HG03575 (cell line): ENCODE data around the gene RPL38.

Experiments
- ATAC-seq: cut with Tn5 transposase; IDR thresholded peaks from one replicate; pipeline ENCODE4 v1.9.1; 2021; ENCODE audit not compliant: unreplicated experiment, insufficient number of reproducible peaks, low FRiP score; ENCODE audit errors: extremely low read depth

RPL38 gene

GRCh38 chr17:74241847-74242246 lies 38.4 kb downstream of the RPL38 start:
- ATAC-seq, result no peak

- ATAC-seq, result no peak
Measured at GRCh38 chr17:74243013-74243755, 39.7 kb downstream of the RPL38 start.

DNA sequence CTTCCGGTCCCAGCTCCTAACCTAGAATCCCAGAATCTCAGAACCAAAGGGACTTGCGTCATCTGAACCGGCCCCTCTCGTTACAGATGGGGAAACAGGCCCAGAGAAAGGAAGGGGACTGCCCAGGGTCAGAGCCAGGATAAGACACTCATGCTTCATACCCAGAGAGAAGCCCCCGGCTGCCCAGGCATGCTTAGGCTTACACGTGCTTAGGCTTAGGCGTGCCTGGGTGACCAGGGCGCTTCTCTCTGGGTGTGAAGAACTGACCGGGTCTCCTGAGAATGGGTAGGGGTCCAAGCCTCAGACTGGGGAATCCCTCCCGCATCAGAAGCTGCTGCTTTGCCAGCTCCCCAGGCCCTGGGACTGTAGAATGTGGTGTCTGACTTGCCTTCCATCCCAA lies 40.6 kb downstream of the RPL38 start:
- no peak for ATAC-seq

GRCh38 chr17:74244548-74244947 lies 41.1 kb downstream of the RPL38 start:
- ATAC-seq, result no peak

- no peak for ATAC-seq
Measured at GRCh38 chr17:74245145-74245831, 41.8 kb downstream of the RPL38 start.

DNA sequence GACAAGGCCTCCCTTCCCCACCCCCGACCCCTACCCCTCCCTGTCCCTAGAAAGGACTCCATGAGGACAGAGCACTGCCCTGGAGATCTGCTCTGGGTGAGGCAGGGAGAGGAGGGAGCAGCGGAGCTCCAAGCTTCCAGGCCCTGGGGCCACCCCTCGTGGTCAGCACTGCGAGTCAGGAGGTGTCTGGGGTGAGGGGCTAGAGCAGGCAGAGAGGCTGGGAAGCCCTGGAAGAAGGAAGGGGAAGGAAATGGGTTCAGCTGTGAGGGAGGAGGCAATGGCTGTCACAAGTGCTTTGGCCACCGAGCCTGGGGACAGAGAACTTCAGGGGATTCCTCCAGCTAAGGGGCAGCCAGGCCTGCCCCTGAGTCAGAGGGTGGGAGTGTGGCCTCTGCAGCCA lies 42.4 kb downstream of the RPL38 start:
- no peak for ATAC-seq

DNA sequence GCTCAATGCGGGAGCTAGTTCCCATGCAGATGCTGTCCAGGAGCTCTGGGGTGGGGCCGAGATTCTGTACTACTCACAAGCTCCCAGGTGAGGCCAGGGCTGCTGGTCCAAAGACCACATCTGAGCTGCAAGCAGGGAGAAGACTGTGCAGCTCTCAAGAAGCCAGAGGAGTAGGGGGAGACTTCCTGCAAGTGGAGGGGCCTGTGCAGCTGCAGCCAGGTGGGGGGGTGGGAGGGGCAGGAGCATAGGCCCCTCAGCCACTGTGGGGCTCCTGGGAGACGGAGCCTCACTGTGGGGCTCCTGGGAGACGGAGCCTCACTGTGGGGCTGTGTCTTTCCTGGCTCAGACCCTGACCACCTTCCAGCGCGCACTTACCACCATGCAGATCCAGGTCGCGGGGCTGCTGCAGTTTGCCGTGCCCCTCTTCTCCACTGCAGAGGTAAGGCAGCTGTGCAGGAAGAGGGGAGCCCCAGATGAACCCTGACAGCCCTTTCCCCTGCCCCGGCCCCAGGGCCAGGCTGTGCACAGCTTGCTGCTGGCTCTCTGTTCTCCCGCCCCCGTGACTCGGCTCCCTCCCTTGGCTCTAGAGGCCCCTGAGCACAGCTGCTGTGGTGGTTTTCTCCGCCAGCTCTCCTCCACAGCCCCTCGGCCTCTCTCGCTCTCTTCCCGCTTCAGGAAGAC lies 46.3 kb downstream of the RPL38 start:
- no peak for ATAC-seq

- no peak for ATAC-seq
Measured at GRCh38 chr17:74250324-74250995, 47.0 kb downstream of the RPL38 start.

DNA sequence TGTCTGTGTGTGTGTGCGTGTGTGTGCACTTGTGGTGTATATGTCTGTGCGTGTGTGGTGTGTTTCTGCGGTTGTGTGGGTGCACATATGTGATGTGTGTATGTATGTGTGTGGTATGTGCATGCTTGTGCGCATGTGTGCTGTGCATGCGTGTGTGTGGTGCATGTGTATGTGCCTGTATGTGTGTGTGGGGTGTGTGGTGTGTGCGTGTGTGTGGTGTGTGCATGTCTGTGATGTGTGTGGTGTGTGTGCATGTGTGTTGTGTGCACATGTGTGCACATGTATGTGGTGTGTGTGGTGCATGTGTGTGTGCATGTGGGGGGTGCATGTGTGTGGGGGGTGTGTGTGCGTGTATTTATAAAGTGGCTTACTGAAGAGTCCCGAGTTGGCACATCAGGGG lies 47.6 kb downstream of the RPL38 start:
- no peak for ATAC-seq

DNA sequence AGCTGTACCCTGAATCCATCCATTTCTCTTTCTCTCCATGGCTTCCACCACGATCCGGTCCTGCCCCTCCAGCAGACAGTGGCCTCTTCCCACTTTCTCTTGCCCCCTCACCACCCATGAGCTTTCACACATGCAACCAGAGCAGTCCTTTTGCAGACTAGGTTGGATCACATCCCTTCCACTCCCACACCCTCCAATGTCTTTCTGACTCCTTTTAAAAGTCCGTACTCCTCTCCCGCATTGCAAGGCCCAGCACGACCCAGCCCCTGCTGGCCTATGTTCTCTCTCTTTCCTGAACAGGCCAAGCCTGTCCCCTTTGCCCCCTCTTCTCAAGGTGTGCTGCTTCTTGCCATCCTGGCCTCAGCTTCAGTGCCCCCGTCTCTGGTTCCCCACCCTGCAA lies 48.1 kb downstream of the RPL38 start:
- ATAC-seq, result no peak

- ATAC-seq, result no peak
Measured at GRCh38 chr17:74252211-74252610, 48.7 kb downstream of the RPL38 start.

DNA sequence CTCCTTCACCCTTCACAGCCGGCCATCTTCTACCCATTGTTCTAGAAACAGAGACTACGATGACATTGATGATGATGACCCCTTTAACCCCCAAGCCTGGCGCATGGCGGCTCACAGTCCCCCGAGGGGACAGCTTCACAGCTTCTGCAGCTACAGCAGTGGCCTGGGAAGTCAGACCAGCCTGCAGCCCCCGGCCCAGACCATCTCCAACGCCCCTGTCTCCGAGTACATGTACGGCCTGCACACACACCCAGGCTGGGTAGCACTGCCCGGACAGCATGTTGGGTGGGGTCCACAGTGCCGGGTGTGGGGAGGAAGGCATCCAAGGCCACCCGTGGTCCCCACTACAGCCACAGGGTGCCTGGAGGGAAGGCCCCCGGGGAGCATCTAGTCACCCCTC lies 49.6 kb downstream of the RPL38 start:
- ATAC-seq, result no peak

DNA sequence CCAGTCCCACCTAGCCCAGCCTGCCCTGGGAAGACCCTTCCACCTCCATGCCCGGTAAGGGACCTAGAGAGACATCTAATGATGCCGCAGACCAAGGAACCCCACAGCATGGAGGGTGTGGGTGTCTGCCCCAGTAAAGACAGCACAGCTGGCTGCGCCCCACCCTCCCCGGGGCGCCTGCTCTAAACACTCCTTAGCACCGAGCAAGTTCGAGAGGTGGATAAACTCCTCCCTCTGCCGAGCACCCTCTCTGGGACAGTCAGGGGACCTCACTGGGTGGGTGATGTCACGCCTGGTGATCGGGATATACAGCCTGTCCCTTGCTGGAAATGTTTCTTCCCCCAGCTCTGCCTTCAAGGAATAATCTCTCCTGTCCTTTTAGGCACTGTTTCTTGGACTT lies 53.8 kb downstream of the RPL38 start:
- no peak for ATAC-seq

DNA sequence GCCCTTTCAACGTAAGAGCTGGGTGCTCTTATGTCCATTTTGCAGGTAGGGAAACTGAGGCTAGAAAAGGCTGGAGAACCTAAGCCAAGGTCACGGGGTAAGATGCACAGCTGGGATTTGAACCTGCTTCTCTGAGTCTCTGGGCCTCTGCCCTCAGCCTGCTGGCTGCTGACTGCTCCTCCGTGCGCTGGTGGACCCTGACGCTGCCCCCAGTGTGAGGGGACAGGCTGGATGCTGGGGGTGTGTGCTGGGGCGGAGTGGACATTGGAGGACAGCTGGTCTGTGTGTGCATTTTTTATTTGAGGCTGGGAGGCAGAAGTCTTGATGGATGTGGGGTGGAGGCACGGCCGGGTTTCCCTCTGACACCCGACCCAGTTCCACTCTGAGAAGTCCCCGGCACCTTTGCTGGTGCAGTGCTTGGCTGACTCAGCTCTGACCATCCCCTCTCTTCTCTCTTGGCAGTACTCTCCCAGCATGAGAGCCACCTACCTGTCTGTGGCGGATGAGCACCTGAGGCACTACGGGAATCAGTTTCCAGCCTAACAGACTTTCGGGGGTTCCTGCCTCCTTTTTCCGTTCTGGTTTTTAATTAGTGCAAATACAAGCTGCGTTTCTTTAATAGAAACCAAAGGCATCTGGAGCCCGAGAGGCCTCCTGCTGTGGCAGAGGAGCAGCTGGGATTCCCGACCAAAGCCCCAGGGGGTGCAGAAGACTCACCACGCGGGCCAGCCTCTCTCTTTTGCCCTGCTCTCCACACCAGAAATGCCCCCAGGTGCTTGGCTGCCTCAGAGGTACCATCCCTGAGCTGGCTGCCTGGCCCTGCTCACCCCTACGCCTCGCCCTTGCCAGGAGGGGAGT lies 56.4 kb downstream of the RPL38 start:
- ATAC-seq, result no peak
